GM12891 (cell line): ENCODE results near the gene CKMT2.

Experiments
- PAX5 ChIP-seq: IDR thresholded peaks from 2 replicates; pipeline ENCODE4 v1.6.1; 2011; ENCODE audit warnings: low read length, moderate library complexity, mild to moderate bottlenecking; ENCODE audit not compliant: insufficient read depth, severe bottlenecking
- POLR2A ChIP-seq: IDR thresholded peaks from 2 replicates; pipeline ENCODE4 v1.6.1; 2011; ENCODE audit warnings: low read depth, low read length, control low read depth
- POLR2AphosphoS5 ChIP-seq: IDR thresholded peaks from 2 replicates; pipeline ENCODE4 v1.6.1; 2011; ENCODE audit warnings: low read depth, low read length, control low read depth
- POU2F2 ChIP-seq: IDR thresholded peaks from 2 replicates; pipeline ENCODE4 v1.6.1; 2011; ENCODE audit warnings: low read depth, mild to moderate bottlenecking, control low read depth, low read length, moderate library complexity
- SPI1 ChIP-seq: IDR thresholded peaks from 2 replicates; pipeline ENCODE4 v1.6.1; 2011; ENCODE audit warnings: low read depth, low read length, control low read depth
- TAF1 ChIP-seq: IDR thresholded peaks from 2 replicates; pipeline ENCODE4 v1.6.1; 2011; ENCODE audit warnings: low read depth, low read length, control low read depth

DNA sequence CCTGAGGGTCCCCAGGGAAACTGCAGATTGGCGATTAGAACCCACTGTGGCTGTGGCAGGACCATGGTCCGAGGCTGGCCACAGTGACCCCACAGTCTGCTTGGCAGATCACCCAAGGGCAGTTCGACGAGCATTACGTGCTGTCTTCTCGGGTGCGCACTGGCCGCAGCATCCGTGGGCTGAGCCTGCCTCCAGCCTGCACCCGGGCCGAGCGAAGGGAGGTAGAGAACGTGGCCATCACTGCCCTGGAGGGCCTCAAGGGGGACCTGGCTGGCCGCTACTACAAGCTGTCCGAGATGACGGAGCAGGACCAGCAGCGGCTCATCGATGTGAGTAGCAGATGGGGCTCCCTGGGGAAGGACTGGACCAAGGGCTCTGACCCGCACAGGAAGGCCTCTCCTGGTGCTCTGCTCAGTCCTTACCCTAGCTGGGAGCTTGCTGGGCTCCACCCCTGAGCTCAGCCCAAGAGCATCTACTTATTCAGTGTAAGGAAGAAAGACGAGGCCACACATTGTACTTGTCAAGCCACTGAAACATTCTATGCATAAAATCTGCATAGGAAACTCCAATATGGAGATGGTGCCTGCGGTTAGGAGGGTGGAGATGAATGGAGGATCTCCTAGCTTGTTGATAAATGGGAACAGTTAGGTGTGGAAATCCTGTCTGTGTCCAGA is 21.9 kb downstream of the CKMT2 start:
- TF ChIP-seq TAF1 (no peak), POLR2A (no peak), POLR2AphosphoS5 (no peak), PAX5 (no peak), SPI1 (no peak), POU2F2 (no peak)
